ENCODE measurements around the gene WDR72. TPM values are rescaled to one million over a fixed set of nuclear protein-coding genes. Genes with fewer than 3 reads are reported as not detected.
A peak's percentile ranks its signal among the peaks of the same experiment; 100 is the strongest.

Gene WDR72
- total and polyA plus RNA-seq, 2 of the 8 experiments (the other 6 are each of a cell fraction or from before 2014, with no cell fraction given), result 1.2 to 1.9 TPM

DNA sequence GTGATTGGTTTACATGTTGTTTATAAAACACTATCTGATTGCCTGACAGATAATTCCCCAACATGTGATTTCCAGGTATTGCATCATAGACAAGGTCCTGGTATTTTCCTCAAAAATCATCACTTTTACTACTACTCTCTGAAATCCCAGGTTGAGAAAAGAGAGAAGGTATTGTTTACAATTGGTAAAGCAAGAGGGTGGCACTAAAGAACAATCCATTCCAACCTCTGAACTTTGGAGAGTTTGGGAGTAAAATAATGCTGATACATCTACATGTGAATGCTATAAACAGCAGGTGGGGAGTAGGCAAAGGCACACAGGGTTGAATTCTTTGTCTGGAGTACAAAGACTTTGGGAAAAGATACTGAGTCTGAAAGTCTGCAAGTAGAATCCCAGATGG lies 134.2 kb downstream of the WDR72 start (continued):
- TF ChIP-seq ZNF274 (IDR thresholded peaks at IDR 0.05; ENCODE audit: borderline replicate concordance, extremely low read depth, low read length), result no peak
- TF ChIP-seq EZH2 (IDR thresholded peaks at IDR 0.05; ENCODE audit: low read depth, low read length, severe bottlenecking), result no peak
- no peak for TF ChIP-seq FOSL1 (IDR thresholded peaks at IDR 0.05; ENCODE audit: insufficient read depth, low read depth, low read length)
- TF ChIP-seq, protein P1, sequence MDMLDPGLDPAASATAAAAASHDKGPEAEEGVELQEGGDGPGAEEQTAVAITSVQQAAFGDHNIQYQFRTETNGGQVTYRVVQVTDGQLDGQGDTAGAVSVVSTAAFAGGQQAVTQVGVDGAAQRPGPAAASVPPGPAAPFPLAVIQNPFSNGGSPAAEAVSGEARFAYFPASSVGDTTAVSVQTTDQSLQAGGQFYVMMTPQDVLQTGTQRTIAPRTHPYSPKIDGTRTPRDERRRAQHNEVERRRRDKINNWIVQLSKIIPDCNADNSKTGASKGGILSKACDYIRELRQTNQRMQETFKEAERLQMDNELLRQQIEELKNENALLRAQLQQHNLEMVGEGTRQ (IDR thresholded peaks at IDR 0.05; ENCODE audit: low read length), result no peak
- no peak for TF ChIP-seq ATF2 (IDR thresholded peaks at IDR 0.05; ENCODE audit: low read length)
- no peak for TF ChIP-seq GTF2F1 (IDR thresholded peaks at IDR 0.05; ENCODE audit: borderline replicate concordance, low read depth, low read length)
- peak; percentile 42; the same call in 1 of the 2 replicates for TF ChIP-seq MAFK (IDR thresholded peaks at IDR 0.05; ENCODE audit: low read depth, low read length)
- TF ChIP-seq NANOG (IDR thresholded peaks at IDR 0.05; ENCODE audit: insufficient read depth, low read depth, low read length, poor library complexity, severe bottlenecking), result peak; percentile 52
- TF ChIP-seq RNF2 (IDR thresholded peaks at IDR 0.05; ENCODE audit: borderline replicate concordance, low read depth, low read length, missing control alignments, poor library complexity, severe bottlenecking), result no peak
